Hindlimb muscle (tissue), 1 donor: Measurements from ENCODE around the gene HOXB13. TPM values are rescaled to one million over a fixed set of nuclear protein-coding genes. Genes with fewer than 3 reads are reported as not detected.
"Not testable (repeated sequence)": the region's sequence is repeated elsewhere in the genome, so short reads cannot be mapped to it uniquely, and the experiment has no call there.

Experiments used
- DNase-seq: peaks from one replicate; pipeline ENCODE4 v3.0.0-alpha.2; 2013
- polyA plus RNA-seq: library from polyadenylated mRNA; unstranded; fragments of 120-200 nt; gene quantifications from one replicate; pipeline ENCODE4 v1.2.1, GENCODE V29; 2013; ENCODE audit not compliant: insufficient read length

HOXB13 gene
- polyA plus RNA-seq, 1 donor, result not detected

GRCh38 chr17:48726114-48726915, 2.2 kb downstream of the HOXB13 start:
- DNase-seq, result no peak

DNA sequence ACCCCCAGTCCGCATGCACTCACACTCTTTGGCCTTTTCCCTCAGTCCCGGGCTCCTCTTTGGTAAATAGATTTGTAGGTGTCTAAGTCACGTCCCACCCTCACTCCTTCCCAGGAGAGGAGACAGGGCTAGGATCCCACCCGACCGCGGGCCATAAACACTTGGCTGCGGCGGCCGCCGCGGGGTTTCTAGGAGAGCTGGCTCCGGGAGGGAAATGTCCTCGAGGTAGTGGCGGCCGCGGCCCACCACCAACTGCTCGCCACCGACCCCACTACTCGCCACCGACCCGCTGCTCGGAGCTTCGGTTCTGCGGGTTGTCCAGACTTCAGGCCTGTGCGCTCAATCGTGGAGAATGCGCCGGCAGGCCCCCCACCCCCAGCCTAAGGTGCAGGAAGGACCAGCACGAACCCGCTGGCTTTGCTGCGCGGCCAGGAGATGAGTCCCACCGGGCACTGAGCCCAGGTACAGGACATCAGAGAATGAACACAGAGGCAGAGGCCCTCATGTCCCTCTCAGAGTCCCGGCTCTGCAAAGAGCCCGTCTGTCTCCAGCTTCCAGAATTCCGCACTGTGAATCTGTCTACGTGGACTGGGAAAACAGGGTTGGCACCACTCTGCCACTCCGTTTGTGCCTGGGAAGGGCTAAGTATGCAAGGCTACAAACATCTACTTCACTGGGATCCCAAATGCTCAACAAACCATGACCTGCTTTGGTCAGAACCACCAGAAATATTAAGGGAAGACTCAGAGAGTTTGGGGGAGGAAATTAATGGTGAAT, 3.1 kb downstream of the HOXB13 start:
- DNase-seq, result no peak

DNA sequence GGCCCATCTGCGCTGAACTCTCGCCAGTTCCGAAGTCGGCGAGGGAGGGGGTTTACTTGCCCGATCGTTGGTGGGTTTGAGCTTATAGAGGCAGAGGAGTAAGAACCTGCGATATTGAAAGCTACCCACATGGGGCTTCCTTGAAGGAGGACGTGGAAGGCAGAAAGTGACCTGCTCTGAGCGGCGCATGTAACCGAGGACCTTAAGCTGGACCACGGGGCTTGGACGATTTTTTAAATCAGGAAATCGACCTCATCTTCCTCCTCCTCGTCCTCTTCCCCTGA, 3.6 kb downstream of the HOXB13 start:
- DNase-seq, result no peak

GRCh38 chr17:48724251-48725003, 4.1 kb downstream of the HOXB13 start:
- peak; percentile 75 for DNase-seq

- no peak for DNase-seq
These were observed 4.9 kb downstream of the HOXB13 start for GRCh38 chr17:48723423-48724250.

- no peak for DNase-seq
These were observed 5.6 kb downstream of the HOXB13 start, which contains the start of gene PRAC2 for GRCh38 chr17:48722915-48723422. TSS of gene PRAC2 (plus strand) at chr17:48723185. CDS start at chr17:48724411, 1,226 bp downstream.

DNA sequence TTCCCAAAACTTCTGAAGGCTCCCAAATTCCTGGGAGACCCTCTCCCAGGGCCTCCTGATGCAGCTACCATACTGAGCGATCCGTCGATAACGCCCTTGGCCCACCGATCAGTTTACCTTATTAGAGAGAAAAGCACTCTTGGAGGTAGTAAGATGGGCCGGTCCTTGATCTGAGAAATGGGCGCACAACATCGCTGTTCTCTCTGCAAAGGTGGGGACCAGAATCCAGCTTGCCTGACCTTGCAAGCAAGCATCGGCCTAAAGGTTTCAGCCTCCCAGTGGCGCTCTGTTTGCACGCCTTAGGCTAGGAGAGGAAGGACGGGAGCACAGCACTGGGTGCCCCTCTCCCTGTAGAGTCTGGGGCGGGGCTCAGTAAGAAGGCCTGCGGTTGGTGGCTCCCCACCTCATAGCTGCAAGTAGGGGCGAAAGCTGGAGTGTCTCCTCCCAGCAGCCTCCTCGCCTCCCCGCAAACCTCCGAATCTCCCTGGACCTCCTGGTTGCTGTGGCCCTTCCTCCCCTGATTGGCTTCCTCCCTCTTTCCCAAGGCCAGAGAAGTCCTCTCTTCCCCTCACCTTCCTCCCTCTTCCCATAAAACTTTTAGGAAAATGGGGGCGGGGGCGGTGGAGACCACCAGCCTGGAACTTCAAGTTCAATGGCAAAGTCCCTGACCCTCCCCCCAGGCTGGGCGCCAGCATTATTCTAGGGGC, 6.2 kb downstream of the HOXB13 start, which contains the start of gene PRAC1:
PRAC1 (minus strand) TSS at position 318 of the 707 bp plus-strand sequence; CDS start at position 192, 126 bp downstream.
- DNase-seq, result no peak

- DNase-seq, result no peak
These were observed 7.5 kb downstream of the HOXB13 start for GRCh38 chr17:48721009-48721402.

DNA sequence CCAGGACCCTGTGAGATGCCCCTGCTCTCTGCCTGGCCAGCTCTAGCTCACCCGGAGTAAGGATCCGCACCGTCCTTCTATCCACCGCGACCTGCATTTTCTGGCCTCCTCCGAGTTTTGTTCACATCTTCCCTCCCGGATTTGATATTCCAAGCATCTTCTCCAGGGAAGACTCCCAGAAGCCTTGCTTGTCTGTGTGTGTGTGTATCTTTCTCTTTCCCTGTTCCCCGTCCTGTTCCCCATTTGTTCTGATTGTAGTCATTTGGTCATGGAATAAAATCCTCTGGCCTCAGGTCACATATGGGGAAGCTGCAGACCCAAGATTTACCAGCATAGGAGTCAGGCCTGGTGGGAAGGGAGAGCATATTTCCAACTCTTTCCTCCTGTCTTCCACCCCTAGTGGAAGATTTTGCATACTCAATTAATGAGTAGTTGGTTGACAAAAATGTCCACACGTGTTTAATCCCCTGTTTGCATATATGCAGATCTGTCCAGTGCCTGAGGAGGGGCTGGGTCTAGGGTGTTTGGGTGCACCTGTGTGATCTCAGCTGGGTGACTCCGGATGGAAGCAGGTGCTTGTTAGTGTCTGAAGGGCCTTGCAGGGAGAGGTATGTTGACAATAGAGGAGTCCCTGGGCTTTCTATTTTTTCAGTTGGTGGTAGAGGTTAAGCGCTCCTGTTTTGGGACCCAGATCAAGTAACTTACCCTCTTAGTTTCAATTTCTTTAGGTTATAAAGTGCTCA, 8.1 kb downstream of the HOXB13 start:
- DNase-seq, result no peak

GRCh38 chr17:48719642-48720265, 8.8 kb downstream of the HOXB13 start:
- DNase-seq, result no peak

- DNase-seq, result no peak
These were observed 9.5 kb downstream of the HOXB13 start for GRCh38 chr17:48718761-48719641.

DNA sequence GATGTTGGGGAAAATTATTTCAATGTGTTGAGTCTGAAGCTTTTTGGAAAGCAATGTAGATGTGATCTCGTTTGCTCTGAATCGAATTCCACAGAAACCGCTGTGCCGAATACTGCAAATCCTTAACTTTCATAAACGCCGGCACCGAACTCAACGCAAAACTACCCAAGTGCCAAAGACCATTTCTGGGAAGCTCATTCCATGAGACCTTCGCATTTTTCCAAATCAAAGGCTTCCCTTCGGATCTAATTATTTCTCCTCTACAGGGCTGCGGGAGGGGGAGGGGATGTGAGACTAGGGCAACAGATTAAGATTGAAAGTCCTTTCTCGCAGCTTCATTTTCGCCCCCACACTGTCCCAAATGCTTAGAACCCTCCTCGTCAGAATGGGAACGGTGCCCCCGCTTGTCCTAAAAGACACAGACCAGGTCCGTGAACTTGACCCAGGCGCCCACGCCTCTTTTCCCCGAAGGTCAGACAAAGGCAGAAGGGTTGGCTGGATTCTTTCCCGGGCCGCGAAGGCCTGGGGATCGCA, 10.3 kb downstream of the HOXB13 start:
- no peak for DNase-seq

DNA sequence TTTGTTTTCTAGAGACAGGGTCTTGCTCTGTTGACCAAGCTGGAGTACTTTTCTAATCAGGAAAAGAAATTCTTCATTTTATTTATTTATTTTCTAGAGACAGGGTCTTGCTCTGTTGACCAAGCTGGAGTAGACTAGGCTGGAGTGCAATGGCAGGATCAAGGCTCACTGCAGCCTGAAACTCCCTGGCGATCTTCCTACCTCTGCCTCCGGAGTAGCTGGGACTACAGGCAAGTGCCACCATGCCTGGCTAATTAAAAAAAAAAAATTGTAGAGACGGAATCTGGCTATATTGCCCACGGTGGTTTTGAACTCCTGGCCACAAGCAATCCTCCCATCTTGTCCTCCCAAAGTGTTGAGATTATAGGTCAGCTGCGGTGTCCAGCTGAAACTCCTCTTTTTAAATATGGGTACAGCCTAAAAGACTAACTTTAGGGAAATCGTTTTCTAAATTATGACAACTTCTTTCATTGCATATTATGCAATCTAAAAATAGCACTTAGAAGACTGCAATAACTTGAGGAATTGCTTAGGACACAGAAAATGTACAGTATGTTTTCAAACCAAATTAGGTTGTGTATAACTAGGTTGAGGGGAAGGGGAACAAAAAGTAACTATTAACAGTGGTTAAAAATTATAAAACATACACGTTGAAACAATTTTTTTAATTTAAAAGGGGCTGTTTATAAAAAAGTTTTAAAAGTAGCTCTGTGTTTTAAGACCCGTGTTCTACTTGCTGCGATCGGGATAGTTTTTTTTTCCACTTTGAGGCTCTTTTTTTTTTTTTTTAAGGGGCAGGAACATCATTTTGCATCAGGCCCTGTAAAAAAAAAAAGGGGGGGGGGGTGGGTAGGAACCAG, 11.0 kb downstream of the HOXB13 start:
- DNase-seq, result no peak

- not testable (repeated sequence) for DNase-seq
These were observed 12.0 kb downstream of the HOXB13 start for GRCh38 chr17:48716549-48716948.

DNA sequence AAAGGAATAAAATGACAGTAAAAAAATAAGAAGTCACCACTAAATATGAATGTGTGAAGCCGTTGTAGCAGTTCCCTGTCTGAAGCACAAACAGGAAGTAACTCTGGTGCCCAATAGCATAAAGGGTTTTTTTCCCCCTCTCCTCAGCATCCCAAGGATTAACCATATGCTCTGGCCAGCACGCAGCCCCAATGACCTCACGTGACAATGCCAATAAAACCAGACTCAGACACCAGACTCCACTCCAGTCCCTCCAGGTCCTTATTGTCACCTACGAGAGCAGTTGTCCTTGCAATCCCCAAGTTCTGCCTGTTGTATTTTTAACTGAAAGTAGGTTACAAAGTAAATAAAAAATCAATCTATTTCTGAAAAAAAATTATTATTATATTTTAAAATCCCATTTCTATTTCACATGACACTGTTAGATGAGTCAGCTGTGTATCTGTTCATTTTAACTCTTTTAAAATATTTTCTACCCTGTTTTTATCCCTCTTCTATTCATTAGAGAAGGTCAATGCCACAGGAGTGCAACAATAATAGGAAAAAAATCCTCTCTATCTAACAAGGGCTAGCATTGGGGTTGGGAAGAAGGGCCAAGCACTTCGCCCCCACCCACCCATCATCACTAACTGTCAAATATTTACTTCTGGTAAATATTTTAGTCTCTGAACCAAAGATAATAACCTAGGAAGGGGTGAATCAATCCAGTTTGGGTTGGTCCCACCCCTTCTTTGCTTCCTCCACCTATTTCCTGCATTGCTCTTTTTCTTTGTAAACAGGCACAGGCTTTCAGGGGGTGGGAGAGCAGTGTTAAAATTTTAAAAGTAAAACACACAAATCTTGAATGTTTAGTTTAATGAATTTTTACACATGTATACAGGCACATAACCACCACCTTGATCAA, 12.8 kb downstream of the HOXB13 start:
- DNase-seq, result no peak

DNA sequence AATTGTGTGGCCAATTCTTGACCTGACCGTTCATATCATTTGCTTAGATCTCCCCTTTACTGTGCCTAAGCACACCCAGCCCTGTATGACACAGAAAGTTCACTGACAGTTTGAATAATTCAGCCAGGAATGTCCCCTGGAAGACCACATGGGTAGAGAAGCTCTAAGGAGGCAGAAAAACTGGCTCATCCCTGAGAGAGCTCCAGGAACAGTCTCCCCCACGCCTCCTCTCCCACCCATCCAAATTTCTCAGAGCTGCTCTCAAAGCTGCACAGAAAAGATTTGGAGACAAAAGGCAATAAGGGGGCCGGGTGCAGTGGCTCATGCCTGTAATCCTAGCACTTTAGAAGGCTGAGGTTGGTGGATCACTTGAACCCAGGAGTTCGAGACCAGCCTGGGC, 17.4 kb downstream of the HOXB13 start:
- no peak for DNase-seq
